HG03039 (cell line): Measurements from ENCODE around the gene FAM204A.

ENCODE experiments used
- ATAC-seq: cut with Tn5 transposase; IDR thresholded peaks from one replicate; pipeline ENCODE4 v1.9.1; 2021; ENCODE audit warnings: mild to moderate bottlenecking, moderate library complexity; ENCODE audit not compliant: unreplicated experiment

Gene FAM204A

DNA sequence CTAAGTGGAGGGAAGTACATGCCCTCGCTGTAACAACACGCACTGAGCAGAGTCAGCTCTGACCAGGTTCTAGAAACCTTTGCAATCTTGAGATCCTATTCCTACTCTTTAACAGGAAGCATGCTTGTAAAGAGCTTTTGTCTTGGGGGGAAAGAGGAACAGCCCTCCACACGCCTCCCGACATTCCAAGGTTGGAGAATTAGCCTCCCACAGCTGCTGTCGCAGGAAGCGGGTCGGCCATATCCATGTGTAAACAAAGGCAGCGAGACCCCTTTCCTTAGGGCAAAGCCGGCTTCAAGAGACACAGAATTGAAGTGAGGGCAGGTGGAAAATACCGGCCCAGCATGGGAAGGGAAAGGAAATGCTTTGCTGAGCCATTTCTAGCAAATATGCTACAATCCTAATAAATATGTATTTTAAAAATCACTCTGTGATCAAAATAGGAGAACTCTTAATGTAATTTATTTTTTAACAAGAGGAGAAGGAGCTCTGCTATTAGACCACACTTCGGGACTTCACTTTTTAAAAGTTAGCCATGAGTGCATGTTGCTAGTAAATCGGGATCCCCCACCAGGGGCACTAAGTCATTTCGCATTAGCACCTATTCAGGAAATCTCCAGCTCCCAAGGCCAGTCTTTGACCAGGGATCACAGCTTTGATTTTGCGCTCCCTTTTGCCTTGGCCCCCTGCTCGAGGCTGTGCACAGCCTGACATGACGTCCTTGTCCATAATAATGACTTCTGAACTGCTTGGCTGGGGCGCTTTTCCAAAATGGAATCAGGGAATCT, 55.9 kb downstream of the FAM204A start:
- no peak for ATAC-seq

DNA sequence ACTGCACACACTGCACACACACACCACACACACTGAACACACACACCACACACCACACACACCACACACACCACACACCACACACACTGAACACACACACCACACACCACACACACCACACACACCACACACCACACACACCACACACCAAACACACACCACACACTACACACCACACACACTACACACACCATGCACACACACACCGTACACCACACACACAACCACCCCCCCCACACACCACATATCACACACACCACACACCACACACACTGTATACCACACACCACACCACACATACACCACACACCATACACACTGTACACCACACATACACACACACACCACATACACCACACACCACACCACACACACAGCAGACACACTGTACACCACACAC, 59.5 kb downstream of the FAM204A start:
- ATAC-seq: no peak

DNA sequence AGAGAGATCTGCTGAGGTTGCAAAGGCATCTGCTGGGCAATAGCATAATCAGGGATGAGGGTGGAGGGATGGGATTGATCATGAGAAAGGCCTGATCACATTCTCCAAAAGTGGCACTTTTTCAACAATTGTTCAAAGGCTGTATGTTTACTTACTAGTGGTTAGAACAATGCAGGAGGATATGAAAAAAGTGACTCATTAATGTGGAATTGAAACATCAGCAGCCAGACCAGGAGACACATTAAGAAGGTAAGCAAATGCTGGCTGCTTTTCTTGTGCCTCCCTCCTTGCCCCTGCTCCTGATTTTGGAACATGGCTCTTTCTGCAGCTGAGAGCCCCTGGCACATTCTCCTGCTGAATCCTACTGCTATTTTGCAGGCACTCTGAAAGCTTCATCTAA, 63.5 kb downstream of the FAM204A start:
- ATAC-seq: no peak

DNA sequence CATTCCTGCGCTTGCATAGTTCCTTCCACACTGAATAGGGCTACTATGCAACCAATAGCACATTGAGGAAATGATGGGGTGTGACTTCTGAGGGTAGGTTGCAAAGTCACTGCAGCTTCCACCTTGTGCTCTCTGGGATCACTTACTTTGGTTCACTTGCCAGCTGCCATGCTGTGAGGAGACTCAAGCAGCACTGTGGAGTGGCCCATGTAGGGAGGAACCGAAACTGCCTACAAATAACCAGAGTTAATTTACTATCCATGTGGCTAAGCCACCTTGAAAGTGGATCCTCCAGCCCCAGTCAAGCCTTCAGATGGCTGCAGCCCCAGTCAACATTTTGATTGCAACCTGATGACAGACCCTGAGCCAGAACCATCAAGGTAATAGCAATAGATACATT, 64.3 kb downstream of the FAM204A start:
- no peak for ATAC-seq

DNA sequence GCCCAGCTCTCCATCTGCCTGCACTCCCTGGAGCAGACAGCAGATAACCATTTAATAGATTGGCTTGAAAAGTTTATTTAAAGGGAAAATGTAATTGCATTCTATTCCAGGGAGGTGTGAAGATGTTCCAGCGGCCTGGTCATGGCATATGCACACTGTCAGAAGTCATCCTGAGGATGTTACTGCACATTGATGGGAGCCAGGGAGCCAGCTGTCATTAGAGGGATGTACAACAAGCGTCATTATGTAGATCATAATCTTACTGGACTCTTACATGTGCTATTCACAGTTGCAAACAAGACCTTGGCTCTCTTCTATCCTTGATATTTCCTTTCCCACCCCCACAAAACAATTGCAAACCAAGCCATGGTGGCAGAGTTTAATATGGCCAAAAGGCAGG, 65.4 kb downstream of the FAM204A start:
- no peak for ATAC-seq

DNA sequence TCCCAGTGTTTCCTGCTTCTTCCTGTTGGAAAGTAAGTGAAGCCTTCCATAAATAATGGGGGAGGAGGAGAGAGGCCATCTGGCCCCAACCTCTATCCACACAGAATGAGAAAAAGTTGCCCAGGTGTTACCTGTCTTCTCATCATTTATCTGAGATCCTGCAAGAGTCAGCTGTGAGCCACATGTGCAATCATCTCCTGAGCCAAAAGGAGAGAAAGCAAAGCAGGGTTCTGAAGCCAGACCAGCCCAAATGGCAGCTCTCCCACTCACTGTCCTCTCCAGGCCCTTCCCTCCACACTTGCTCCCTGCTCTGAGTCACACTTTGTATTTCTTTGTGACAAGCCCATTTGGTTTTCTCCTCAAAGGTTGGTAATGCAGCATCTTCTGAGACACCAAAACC, 65.9 kb downstream of the FAM204A start:
- no peak for ATAC-seq

DNA sequence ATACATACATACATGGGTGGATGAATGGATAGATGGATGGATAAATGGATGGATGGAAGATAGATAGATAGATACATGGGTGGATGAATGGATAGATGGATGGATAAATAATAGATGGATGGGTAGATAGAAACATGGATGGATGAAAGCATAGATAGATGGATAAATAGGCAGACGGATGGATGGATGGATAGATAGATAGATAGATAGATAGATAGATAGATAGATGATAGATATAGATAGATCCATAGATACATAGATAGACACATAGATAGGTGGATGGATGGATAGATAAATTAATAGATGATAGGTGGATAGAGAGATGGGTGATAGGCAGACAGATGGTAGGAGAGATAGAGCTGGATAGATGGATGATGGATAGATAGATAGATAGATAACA, 68.5 kb downstream of the FAM204A start:
- ATAC-seq: no peak

DNA sequence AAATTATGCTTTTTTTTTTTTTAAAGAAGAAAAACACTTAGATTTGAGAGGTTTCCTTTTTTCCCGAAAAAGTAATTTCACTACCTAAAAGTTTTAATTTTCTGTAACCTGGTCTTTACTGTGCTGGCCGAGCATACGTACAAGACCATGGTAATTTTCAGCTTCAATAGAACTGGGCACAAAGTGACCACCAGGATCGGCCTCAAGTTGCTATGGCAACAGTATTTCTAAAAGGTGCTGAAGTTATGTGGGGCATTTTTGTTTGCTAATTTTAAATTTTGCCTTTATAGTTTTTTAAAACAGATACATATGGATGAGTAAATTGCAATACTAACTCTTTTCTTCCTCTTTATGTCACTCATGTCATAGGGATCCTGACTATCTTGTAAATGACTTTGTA, 69.4 kb downstream of the FAM204A start:
- no peak for ATAC-seq

DNA sequence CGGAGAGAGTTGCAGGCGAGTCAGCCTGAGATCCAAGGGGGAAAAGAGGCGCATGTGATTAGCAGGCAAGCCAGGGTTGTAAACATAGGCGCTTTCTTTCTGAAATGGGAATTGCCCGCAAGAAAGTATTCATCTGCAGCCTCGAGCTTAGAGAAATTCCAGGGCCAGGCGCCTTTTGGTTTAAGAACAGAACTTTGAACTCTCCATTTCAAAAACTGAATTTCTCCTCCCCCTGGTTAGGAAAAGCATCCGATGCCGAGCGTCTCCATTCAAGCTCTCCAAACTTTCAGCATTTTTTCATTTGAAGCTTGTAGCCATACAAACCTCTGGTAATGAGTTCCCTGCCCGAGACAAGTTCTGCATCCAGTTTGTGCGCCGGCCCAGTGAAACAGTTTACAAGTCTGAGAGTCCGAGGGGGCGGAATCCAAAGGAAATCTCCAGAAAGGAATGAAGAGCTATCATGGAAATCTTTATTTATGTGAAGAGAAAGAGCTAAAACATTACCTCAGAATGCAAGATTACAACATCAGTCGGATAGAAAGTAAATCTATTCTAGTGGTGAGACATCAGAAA, 69.9 kb downstream of the FAM204A start:
- no peak for ATAC-seq

DNA sequence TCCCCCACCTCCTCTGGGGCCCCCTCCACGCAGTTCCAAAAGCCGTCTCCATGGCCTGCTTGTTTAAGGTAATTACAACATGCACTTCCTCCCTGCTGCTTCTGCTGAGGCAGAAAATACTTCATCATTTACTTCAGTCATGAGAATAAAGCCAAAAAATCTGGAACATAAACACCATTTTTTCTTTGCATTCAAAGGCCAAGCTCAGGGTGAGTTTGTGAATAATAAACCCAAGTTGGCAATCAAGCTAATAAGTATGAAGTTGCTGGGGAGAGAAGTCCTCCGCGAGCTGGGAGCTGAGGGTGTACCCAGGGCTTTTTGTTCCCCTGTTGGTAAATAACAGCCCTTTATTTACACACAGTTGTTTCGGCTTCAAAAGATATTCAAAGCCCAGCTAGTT, 70.5 kb downstream of the FAM204A start:
- ATAC-seq: no peak

DNA sequence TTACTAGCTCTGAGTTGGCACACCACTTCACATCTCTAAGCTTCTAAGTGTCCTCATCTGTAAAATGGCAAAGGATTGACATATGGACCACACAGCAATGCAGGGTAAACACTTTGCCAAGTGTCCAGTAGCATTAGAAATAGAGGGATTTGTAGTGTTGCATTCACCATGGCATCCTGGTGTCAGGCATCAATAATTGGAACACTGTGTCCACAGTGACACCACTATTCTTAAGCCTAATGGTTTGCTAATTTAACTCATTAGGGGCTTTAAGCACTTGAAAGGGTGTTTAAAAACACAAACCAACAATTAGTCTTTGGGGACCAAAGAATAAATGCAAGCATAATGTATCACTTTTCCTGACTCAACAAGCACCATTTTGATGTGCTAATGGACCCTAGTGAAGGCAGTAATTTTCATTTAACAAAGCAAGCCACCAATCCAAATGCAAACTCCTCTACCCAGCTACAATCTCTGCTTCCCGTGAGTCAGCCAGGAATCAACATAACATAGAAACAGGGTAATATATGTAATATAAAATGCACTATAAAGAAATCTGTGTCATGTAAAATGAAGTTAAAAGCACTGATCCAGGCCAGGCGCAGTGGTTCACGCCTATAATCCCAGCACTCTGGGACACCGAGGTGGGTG, 75.9 kb downstream of the FAM204A start:
- ATAC-seq: no peak

DNA sequence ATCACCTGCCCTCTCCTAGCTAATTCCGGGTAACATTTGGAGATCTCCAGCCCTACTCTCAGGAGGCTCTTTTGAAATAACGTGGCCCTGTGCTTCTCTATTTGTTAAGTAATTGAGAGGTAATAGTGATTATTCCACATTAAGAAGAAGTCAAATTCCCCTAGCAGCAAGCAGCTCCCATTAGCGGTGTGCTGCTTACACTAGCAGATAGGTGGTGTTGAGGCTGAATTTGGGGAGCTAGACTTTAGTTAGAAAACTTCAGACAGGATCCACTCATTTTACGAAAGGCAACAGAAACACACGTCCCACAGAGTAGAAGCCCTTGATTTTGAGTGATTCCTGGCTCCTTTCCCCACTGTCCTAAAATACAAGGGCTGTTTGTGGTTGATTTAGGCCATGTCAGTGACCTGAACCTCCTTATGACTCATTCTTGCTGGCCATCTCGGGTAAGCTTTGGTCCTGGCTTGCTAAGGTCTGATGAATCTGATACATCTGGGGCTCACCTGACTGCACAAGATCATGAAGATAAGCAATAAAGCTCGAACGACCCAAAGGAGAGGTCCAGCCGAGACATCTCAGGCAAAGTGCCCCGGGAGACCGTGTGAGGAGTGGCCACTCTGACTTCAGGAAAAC, 77.2 kb downstream of the FAM204A start:
- no peak for ATAC-seq

DNA sequence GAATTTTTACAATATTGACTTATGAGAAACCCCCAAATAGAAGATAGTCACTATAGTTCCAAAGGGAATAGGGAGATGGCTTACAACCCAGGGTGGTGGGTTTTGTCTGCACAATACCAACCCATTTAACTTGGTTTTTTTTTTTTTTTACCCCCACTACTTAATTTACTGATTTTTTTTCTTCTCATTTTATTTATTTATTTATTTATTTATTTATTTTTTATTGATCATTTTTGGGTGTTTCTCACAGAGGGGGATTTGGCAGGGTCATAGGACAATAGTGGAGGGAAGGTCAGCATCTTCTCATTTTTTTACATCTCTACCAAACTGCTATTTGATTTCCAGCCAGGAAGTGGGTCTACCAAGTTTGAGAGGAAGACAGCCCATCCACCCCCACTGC, 77.9 kb downstream of the FAM204A start:
- no peak for ATAC-seq

DNA sequence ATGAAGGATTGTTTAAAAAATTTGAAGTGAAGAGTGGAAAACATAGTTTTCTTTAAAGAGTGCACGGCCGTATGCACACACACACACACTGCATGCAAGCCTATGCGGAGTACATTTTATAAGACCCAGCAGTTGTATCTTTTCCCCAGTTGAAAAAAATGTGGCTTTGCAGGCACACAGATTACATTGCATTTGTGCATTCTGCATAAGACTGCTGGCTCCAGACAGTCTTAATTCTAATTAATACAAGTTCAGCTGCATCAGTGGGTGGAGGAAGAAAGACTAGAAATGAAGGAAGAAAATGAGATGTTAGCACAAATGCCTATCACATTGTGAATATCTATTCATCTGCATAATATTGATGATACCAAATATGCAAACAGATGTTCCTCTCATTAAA, 79.6 kb downstream of the FAM204A start:
- ATAC-seq: no peak

DNA sequence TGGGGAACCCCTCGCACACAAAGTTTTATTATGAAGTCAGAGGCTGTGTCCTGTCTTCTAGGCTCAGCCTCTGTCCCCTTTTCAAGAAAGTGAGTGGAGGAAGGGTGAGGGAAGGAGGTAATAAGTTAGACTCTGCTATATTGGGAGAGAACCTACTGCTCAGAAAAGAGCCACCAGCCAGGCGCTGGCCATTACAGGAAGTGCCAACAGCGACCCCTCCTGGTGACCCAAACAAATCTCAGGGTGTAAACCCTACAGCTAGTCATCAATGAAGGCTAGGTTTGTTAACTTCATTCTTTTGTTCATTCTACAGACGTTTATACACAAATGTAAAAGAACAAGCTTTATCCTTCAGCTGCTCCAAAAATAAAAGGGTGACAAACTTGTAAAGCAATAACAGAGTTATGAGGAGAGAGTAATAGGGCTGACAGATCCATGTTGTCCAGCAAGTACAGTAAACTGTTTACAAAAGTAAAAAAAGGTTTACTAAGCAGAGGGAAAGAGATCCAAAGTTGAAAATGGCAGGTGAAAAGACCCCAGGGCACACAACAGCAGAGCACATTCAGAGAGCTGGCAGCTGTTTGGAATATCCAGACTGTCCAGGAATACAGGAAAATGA, 82.7 kb downstream of the FAM204A start:
- ATAC-seq: peak; percentile 61

DNA sequence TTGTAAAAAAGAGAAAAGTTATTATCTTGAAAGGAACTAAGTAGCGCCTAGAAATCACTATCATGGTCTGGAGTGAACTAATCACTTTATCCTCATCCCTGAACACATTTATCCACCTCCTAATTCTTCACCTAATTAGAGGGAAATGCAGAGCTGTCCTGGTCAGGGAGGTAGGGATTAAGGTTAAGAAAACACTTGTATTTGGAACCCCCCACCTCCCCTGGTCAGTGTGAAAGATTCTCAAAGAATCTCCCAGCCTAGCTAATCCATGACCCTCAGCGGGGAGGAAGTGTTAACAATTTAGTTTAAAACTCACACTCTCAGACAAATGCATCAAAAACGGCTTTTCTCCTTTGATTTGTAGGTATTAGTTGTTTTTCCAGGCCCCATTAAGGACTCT, 83.8 kb downstream of the FAM204A start:
- ATAC-seq: no peak

DNA sequence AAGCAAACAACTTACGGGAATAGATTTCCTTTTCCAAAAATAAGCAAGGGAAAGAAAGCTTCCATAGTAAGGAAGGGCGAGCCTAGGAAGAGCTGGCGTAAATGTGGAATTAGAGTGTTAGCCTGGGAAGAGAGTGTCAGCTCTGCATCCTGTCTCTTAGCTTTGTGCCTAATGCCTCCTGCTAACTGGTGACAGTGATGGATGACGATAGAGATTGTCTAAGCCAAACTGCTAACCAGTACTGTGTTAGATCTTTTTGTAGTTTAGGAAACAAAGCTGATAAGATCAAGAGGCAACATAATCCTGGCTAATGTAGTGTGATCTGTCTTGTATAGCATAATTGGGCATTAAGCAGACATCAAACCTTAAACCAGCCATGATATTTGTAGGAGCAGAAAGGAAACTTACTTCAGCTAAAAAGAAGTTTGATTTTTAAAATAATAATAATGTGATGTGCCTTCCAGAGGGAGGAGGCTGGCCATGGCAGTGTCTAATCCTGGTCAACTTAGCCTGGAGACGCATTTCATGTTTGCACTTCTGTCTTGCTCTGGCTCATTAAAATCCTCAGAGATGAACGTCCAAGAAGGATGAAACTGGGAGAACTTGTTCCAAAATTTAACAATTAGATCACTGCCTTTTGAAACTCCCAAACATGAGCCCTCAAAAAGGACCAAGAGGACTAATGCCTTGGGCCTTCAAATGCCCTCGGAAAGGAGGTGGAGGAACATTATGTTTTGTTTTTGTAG, 85.1 kb downstream of the FAM204A start:
- no peak for ATAC-seq

DNA sequence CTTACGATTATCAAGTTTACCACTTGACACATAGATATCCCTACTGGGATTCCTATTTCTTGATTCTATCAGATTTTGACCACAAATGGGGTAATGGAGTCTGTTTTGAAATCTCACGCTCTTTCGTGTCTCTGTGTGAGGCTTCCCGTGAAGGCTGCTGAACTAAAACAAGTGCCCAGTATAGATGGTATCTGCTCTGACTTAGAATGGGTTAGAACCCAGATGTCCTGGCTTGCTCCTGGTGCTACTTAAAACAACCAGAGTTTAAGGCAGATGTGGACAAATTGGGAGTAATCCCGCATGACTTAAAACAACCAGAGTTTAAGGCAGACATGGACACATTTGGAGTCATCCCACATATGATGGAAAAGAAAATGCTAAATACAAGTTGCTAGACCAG, 85.9 kb downstream of the FAM204A start:
- ATAC-seq: no peak

DNA sequence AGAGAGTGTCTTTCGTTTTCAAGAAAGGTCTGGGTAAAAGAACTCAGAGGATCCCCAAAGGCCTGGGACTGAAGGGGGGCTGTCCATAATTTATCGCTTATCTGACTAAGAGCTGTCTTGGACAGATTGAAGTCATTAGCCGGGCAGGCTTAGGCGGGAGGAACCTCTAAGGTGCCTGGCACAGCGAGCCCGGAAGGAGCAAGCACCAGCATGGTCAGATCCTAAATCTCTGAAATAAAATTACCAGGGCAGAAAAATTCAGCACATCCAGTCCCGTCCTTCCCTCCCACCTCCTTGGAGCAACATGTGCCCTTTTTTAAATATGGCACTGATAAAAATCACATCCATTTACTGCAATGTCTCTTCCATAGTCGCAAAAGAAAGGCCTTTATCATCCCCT, 86.8 kb downstream of the FAM204A start:
- ATAC-seq: no peak

DNA sequence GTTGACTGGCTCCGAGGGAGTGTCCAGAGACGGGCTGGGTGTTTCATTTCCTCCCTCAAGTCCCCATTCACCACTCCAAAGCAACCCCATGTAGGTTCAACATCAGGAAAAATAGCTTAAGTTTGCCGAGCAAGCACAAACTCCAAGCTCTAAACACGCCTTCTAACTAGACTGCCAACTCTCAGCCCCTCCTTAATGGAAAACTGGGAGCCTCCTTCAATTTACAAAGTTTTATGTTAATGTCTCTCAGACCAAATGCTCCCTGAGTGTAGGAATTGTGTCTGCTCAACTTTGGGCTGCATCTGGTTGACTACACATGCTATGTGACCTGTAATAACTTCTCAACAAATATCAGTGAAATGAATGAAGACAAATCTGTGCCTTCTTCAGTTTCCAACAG, 87.5 kb downstream of the FAM204A start:
- no peak for ATAC-seq

DNA sequence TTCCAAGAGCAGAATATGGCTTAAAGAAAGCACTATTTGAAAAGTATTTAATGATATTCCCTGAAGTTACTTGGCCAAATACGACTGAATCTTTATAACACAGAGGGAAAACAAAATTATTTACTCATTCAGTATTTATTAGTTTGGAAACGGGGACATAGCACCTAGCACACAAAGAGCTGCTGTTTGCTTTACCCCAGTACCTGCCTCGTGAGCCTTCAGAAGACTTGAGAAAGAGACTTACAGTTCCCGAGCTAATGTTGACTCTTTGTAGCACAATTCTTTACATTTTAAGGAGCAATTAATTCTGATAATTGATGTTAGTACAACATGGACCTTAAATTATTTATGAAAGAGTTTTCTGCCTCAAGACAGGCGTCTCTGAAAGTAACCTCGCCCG, 88.7 kb downstream of the FAM204A start:
- no peak for ATAC-seq
